Heart right ventricle (tissue), 16 donors: Measurements from ENCODE around the gene ZNF154. TPM values are rescaled to one million over a fixed set of nuclear protein-coding genes. Genes with fewer than 3 reads are reported as not detected.

Experiments used
- ATAC-seq, 8 donors: fragments of 200-7000 bp; cut with Tn5 transposase; one replicate each; pipeline ENCODE4 v1.9.1; 2020; ENCODE audit warnings: mild to moderate bottlenecking in 8 of 8, moderate library complexity in 8 of 8, moderate number of reproducible peaks in 1 of 8
- DNase-seq, 2 donors: peaks; one replicate each; pipeline ENCODE4 v3.0.0-alpha.2; 2020
- H3K27ac ChIP-seq, 10 donors: fragments of 200-600 bp; sonication (generic) in 2 of 10; one replicate each; pipeline versions ENCODE4 v1.5.0 to v1.8.0; 2020 to 2022; ENCODE audit warnings: mild to moderate bottlenecking in 3 of 10
- H3K27me3 ChIP-seq, 7 donors: fragments of 200-600 bp; one replicate each; pipeline ENCODE4 v1.8.0; 2021 to 2022; ENCODE audit warnings: mild to moderate bottlenecking in 2 of 7
- H3K36me3 ChIP-seq, 9 donors: fragments of 200-600 bp; sonication (generic) in 1 of 9; one replicate each; pipeline versions ENCODE4 v1.5.0 to v1.8.0; 2020 to 2022; ENCODE audit warnings: mild to moderate bottlenecking in 2 of 9
- H3K4me1 ChIP-seq, 9 donors: fragments of 200-600 bp; sonication (generic) in 1 of 9; one replicate each; pipeline versions ENCODE4 v1.5.0 to v1.8.0; 2020 to 2022; ENCODE audit warnings: mild to moderate bottlenecking in 4 of 9
- H3K4me3 ChIP-seq, 10 donors: fragments of 200-600 bp; sonication (generic) in 2 of 10; one replicate each; pipeline versions ENCODE4 v1.5.0 to v1.8.0; 2020 to 2022; ENCODE audit warnings: mild to moderate bottlenecking in 7 of 10, moderate library complexity in 2 of 10
- H3K9me3 ChIP-seq, 11 donors: fragments of 200-600 bp in 10 of 11; sonication (generic) in 2 of 11; one replicate each; pipeline versions ENCODE4 v1.5.0 to v1.8.0; 2013 to 2022; ENCODE audit warnings: mild to moderate bottlenecking in 2 of 11, control low read depth in 1 of 11, moderate library complexity in 1 of 11
- WGBS, 2 donors: extraction: QIAGEN DNeasy Blood & Tissue Kit; methylation state at CpG; one replicate each; pipeline ENCODE4 v1.1.7; 2013; ENCODE audit warnings: inconsistent platforms in 1 of 2; 5-methylcytosine and 5-hydroxymethylcytosine counted together
- intact Hi-C, 10 donors: fragments of 100-400 bp; cut with DNase I; formaldehyde crosslinking; loops; one replicate each; pipeline versions ENCODE4 v1.11.1 to v1.14.2; 2022
- polyA plus RNA-seq, 2 donors: library from polyadenylated mRNA; stranded (reverse); fragments of 200-250 nt; gene quantifications; one replicate each; pipeline ENCODE4 v1.2.3, GENCODE V29; 2013
- total RNA-seq, 10 donors: library from RNA; stranded (reverse); fragmentation: NEBNext Ultra II Directional in 3 of 10; extraction: Animal tissue kit (Norgen Biotek cat#: 25700) in 3 of 10; gene quantifications; one replicate each; pipeline versions ENCODE4 v1.2.1 to v1.2.4, GENCODE V29; 2021 to 2023
- TF ChIP-seq, protein P1 (sequence below), 9 donors: fragments of 200-600 bp; sonication (generic) in 2 of 9; IDR thresholded peaks; one replicate each; pipeline versions ENCODE4 v1.5.0 to v1.8.0; 2021 to 2022; ENCODE audit warnings: antibody characterized with exemption in 9 of 9, mild to moderate bottlenecking in 5 of 9, moderate library complexity in 1 of 9
- donor health status: Arrhythmogenic right ventricular cardiomyopathy.
- donor health status: ischemic (EF 13 %, LVEDD 7.1; RV severe dilation, severe dysfunction).
- donor health status: healthy with polysubstance abuse.
- donor health status: DM: no; HTN: yes; CAD: no.
- donor health status: DM: no; HTN: no; CAD: no.
- donor health status: ischemic (EF 25% LVEDD 6.9; RV normal size, moderate dysfunction).
- donor health status: ischemic (EF 25% LVEDD 5.7; RV mildly dilated, moderate dysfunction).
- donor health status: healthy.
- donor health status: DM: yes; HTN: yes; CAD: no.
- donor health status: Ischemic cardiomyopathy.
- donor health status: ischemic (EF 35%, LVEDD 5.7; RV mildly dilated, moderate dysfunction).
- donor health status: nonischemic (EF 11% LVEDD 7.7; RV severe dilation, severe dysfunction).
- donor health status: DM: yes; HTN: yes; CAD: no.
- donor health status: PGD.
- donor health status: ischemic (EF 29% LVEDD 5.4; RV normal size, mild dysfunction).
- donor health status: nonischemic (EF 23%, LVEDD 6.1; RV moderate dilation, normal function).

ZNF154 gene
- total and polyA plus RNA-seq, 12 donors, result 1.2 to 6.4 (median 4.4) TPM

DNA sequence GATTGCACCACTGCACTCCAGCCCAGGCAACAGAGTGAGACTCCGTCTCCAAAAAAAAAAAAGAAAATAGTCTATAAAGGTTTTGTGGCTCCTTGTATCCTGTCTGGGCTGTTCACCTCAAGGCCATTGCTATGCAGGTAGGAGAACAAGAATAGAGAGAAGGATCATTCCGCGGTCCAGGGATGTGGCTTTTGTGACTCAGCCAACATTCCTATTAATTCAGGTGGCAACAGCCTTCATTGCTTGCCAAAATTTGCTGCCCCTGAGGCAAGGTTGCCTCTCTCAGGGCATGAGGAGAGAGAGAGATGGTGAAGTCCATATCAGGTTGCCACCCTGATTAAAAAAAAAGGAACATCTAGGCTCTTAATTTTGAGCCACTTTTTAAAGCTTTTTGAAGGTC, 19.3 kb downstream of the ZNF154 start:
- H3K4me3 ChIP-seq, result no peak overlapping the region
- no peaks in the 10 kb centered on the region for H3K27me3 ChIP-seq
- no peaks in the 10 kb centered on the region for H3K4me1 ChIP-seq
- intact Hi-C loops, result no loop called here
- WGBS, 2 donors, result 91 to 100% methylated on average over 3 of the region's 3 CpGs
- peaks cover 0 to 100% (median 69%) of the 10 kb centered on the region in 11 donors for H3K9me3 ChIP-seq
- ATAC-seq, result no peak
- no peak for DNase-seq
- no peak overlapping the region for H3K27ac ChIP-seq
- TF ChIP-seq, protein P1, sequence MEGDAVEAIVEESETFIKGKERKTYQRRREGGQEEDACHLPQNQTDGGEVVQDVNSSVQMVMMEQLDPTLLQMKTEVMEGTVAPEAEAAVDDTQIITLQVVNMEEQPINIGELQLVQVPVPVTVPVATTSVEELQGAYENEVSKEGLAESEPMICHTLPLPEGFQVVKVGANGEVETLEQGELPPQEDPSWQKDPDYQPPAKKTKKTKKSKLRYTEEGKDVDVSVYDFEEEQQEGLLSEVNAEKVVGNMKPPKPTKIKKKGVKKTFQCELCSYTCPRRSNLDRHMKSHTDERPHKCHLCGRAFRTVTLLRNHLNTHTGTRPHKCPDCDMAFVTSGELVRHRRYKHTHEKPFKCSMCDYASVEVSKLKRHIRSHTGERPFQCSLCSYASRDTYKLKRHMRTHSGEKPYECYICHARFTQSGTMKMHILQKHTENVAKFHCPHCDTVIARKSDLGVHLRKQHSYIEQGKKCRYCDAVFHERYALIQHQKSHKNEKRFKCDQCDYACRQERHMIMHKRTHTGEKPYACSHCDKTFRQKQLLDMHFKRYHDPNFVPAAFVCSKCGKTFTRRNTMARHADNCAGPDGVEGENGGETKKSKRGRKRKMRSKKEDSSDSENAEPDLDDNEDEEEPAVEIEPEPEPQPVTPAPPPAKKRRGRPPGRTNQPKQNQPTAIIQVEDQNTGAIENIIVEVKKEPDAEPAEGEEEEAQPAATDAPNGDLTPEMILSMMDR (IDR thresholded peaks at IDR 0.05), result no peak
- peaks cover 0 to 74% (median 30%) of the 10 kb centered on the region in 9 donors for H3K36me3 ChIP-seq

DNA sequence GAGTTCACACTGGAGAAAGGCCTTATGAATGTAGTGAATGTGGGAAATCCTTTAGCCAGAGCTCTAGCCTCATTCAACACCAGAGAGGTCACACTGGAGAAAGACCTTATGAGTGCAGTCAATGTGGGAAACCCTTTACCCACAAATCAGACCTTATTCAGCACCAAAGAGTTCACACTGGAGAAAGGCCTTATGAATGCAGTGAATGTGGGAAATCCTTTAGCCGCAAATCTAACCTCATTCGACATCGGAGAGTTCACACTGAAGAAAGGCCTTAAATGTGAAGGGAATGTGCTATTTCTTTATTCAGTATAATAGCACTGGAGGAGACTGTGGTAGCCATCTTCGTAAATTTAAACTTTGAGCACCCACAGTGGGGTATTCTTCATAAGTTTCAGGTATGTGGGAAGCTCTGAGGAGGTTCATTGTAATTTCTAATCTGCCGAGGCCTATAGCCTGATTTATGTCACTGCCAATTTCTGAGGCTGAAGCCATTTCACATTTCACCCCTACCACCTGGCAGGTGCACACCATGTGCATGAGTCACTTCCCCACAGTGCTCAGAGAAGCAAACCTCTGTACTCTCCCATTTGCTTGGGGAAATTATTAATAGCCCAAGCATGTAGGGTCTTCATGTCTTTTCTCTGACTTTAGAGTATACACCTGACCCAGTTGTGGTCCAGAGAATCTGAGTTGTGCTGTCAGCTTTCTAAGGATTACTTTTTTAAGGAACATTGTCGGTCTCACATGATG, 20.8 kb downstream of the ZNF154 start:
- TF ChIP-seq, protein P1 (IDR thresholded peaks at IDR 0.05), result no peak
- Histone ChIP-seq H3K36me3 (peaks cover 0 to 73% (median 38%) of the 10 kb centered on the region in 9 donors), H3K27ac (no peak overlapping the region), H3K27me3 (no peaks in the 10 kb centered on the region), H3K4me1 (peaks cover 0 to 13% (median 8%) of the 10 kb centered on the region in 9 donors), H3K9me3 (peaks cover 0 to 100% (median 77%) of the 10 kb centered on the region in 11 donors), H3K4me3 (no peak overlapping the region)
- no peak for ATAC-seq
- no peak for DNase-seq
- WGBS, 2 donors, result 98% methylated on average over 6 of the region's 6 CpGs
- intact Hi-C loops, result no loop called here

DNA sequence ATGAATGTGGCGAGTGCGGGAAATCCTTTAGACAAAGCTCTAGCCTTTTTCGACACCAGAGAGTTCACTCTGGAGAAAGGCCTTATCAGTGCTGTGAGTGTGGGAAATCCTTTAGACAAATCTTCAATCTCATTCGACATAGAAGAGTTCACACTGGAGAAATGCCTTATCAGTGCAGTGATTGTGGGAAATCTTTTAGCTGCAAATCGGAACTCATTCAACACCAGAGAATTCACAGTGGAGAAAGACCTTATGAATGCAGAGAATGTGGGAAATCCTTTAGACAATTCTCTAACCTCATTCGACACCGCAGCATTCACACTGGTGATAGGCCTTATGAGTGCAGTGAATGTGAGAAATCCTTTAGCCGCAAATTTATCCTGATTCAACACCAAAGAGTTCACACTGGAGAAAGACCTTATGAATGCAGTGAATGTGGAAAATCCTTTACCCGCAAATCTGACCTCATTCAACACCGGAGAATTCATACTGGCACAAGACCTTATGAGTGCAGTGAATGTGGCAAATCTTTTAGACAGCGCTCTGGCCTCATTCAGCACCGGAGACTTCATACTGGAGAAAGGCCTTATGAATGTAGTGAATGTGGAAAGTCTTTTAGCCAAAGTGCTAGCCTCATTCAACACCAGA, 21.5 kb downstream of the ZNF154 start:
- H3K4me3 ChIP-seq, result no peak overlapping the region

DNA sequence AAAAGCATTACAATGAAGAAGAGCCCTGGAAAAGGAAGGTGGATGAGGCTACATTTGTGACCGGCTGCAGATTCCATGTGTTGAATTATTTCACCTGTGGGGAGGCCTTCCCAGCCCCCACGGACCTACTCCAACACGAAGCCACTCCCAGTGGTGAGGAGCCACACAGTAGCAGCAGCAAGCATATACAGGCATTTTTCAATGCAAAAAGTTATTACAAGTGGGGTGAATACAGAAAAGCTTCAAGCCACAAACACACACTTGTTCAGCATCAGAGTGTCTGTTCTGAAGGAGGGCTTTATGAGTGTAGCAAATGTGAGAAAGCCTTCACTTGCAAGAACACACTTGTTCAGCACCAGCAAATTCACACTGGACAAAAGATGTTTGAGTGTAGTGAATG, 22.3 kb downstream of the ZNF154 start:
- intact Hi-C loops, result no loop called here
- no peak for DNase-seq
- Histone ChIP-seq H3K4me3 (no peak overlapping the region), H3K27ac (no peak overlapping the region), H3K9me3 (peaks cover 0 to 91% (median 72%) of the 10 kb centered on the region in 11 donors), H3K36me3 (peaks cover 0 to 68% (median 38%) of the 10 kb centered on the region in 9 donors), H3K4me1 (peaks cover 3 to 22% (median 16%) of the 10 kb centered on the region in 9 donors), H3K27me3 (no peaks in the 10 kb centered on the region)
- 98 to 99% methylated on average over 3 of the region's 3 CpGs for WGBS, 2 donors
- no peak for ATAC-seq
- TF ChIP-seq, protein P1 (IDR thresholded peaks at IDR 0.05), result no peak

More for the DNA sequence above, 21.5 kb downstream of the ZNF154 start:
- Histone ChIP-seq H3K27ac (no peak overlapping the region), H3K27me3 (no peaks in the 10 kb centered on the region), H3K4me1 (peaks cover 3 to 20% (median 15%) of the 10 kb centered on the region in 9 donors), H3K36me3 (peaks cover 0 to 68% (median 38%) of the 10 kb centered on the region in 9 donors), H3K9me3 (peaks cover 0 to 99% (median 73%) of the 10 kb centered on the region in 11 donors)
- ATAC-seq (no peak), DNase-seq (no peak)
- WGBS, 2 donors, result 97% methylated on average over 12 of the region's 12 CpGs
- TF ChIP-seq, protein P1 (IDR thresholded peaks at IDR 0.05), result no peak
- intact Hi-C loops, result no loop called here
